ENCODE data around the gene CUL9. TPM values are rescaled to one million over a fixed set of nuclear protein-coding genes. Genes with fewer than 3 reads are reported as not detected.

CUL9 gene
- total RNA-seq, 1 experiment from 2014 or later: 39.6 TPM

- CTCF ChIA-PET: interaction anchor here (0.8 to 1.5 kb wide), 3 partner anchors 66 to 161 kb away, joined by 3 read pairs; no protein-coding TSS in a partner anchor
- Mint-ChIP-seq H3K36me3 (ENCODE audit: insufficient read depth, unreplicated experiment) (no peaks in the 10 kb centered on the region), H3K4me3 (ENCODE audit: unreplicated experiment) (no peak overlapping the region), H3K27ac (ENCODE audit: low read depth, unreplicated experiment) (no peak overlapping the region), H3K27me3 (ENCODE audit: insufficient read depth, unreplicated experiment) (no peaks in the 10 kb centered on the region), H3K4me1 (ENCODE audit: insufficient read depth, unreplicated experiment) (peaks cover 4% of the 10 kb centered on the region), H3K9me3 (ENCODE audit: unreplicated experiment) (no peaks in the 10 kb centered on the region)
- TF ChIP-seq CTCF (IDR thresholded peaks at IDR 0.05; ENCODE audit: unreplicated experiment): no peak
- no TSS peak for BruUV-seq (replicated peaks)
- intact Hi-C loops (cut with micrococcal nuclease): no loop called here
- POLR2A ChIA-PET: interaction anchor here (1.2 kb wide), 1 partner anchor 228 kb away, joined by 3 read pairs; no protein-coding TSS in a partner anchor
- DNase-seq (ENCODE audit: unreplicated experiment): no peak
Measured at GRCh38 chr6:43267619-43268354, 85.8 kb downstream of the CUL9 start.

GRCh38 chr6:43268355-43268700 lies 86.3 kb downstream of the CUL9 start:
- DNase-seq (ENCODE audit: unreplicated experiment): no peak
- CTCF ChIA-PET: interaction anchor here (0.8 to 1.5 kb wide), 3 partner anchors 66 to 160 kb away, joined by 3 read pairs; no protein-coding TSS in a partner anchor
- intact Hi-C loops (cut with micrococcal nuclease): no loop called here
- Mint-ChIP-seq H3K27me3 (ENCODE audit: insufficient read depth, unreplicated experiment) (no peaks in the 10 kb centered on the region), H3K27ac (ENCODE audit: low read depth, unreplicated experiment) (no peak overlapping the region), H3K4me1 (ENCODE audit: insufficient read depth, unreplicated experiment) (peaks cover 4% of the 10 kb centered on the region), H3K9me3 (ENCODE audit: unreplicated experiment) (no peaks in the 10 kb centered on the region), H3K4me3 (ENCODE audit: unreplicated experiment) (no peak overlapping the region), H3K36me3 (ENCODE audit: insufficient read depth, unreplicated experiment) (no peaks in the 10 kb centered on the region)
- no TSS peak for BruUV-seq (replicated peaks)
- TF ChIP-seq CTCF (IDR thresholded peaks at IDR 0.05; ENCODE audit: unreplicated experiment): no peak
- POLR2A ChIA-PET: interaction anchor here (1.2 kb wide), 1 partner anchor 227 kb away, joined by 3 read pairs; no protein-coding TSS in a partner anchor

GRCh38 chr6:43268782-43269272 lies 86.8 kb downstream of the CUL9 start:
- Mint-ChIP-seq H3K27me3 (ENCODE audit: insufficient read depth, unreplicated experiment) (no peaks in the 10 kb centered on the region), H3K27ac (ENCODE audit: low read depth, unreplicated experiment) (no peak overlapping the region), H3K9me3 (ENCODE audit: unreplicated experiment) (no peaks in the 10 kb centered on the region), H3K4me3 (ENCODE audit: unreplicated experiment) (peak overlapping the region; percentile 46), H3K4me1 (ENCODE audit: insufficient read depth, unreplicated experiment) (peaks cover 4% of the 10 kb centered on the region), H3K36me3 (ENCODE audit: insufficient read depth, unreplicated experiment) (no peaks in the 10 kb centered on the region)
- intact Hi-C loops (cut with micrococcal nuclease): no loop called here
- TF ChIP-seq CTCF (IDR thresholded peaks at IDR 0.05; ENCODE audit: unreplicated experiment): no peak
- no TSS peak for BruUV-seq (replicated peaks)
- POLR2A ChIA-PET: interaction anchor here (1.2 kb wide), 1 partner anchor 227 kb away, joined by 3 read pairs; no protein-coding TSS in a partner anchor
- CTCF ChIA-PET: interaction anchor here (1.5 kb wide), 1 partner anchor 67 kb away, joined by 3 read pairs; no protein-coding TSS in a partner anchor
- DNase-seq (ENCODE audit: unreplicated experiment): no peak

- no TSS peak for BruUV-seq (replicated peaks)
- intact Hi-C loops (cut with micrococcal nuclease): no loop called here
- CTCF ChIA-PET: no interaction called here
- POLR2A ChIA-PET: interaction anchor here (1.2 kb wide), 1 partner anchor 226 kb away, joined by 3 read pairs; no protein-coding TSS in a partner anchor
- Mint-ChIP-seq H3K4me1 (ENCODE audit: insufficient read depth, unreplicated experiment) (peaks cover 3% of the 10 kb centered on the region), H3K9me3 (ENCODE audit: unreplicated experiment) (no peaks in the 10 kb centered on the region), H3K4me3 (ENCODE audit: unreplicated experiment) (peak overlapping the region; percentile 46), H3K27ac (ENCODE audit: low read depth, unreplicated experiment) (no peak overlapping the region), H3K27me3 (ENCODE audit: insufficient read depth, unreplicated experiment) (no peaks in the 10 kb centered on the region), H3K36me3 (ENCODE audit: insufficient read depth, unreplicated experiment) (no peaks in the 10 kb centered on the region)
- DNase-seq (ENCODE audit: unreplicated experiment): no peak
- TF ChIP-seq CTCF (IDR thresholded peaks at IDR 0.05; ENCODE audit: unreplicated experiment): no peak
Measured at GRCh38 chr6:43269273-43270007, 87.4 kb downstream of the CUL9 start.
